ENCODE results near the gene VPS13A.
A peak's percentile ranks its signal among the peaks of the same experiment; 100 is the strongest.
"Not testable (repeated sequence)": the region's sequence is repeated elsewhere in the genome, so short reads cannot be mapped to it uniquely, and the experiment has no call there.

The VPS13A gene

GRCh38 chr9:77438653-77439052 lies 261.3 kb downstream of the VPS13A start:
- no peaks in the 10 kb centered on the region for H3K9me3 Mint-ChIP-seq
- no peaks in the 10 kb centered on the region for H3K36me3 Mint-ChIP-seq (ENCODE audit: low read depth)
- no peak overlapping the region for H3K4me3 Mint-ChIP-seq
- H3K27ac Mint-ChIP-seq = no peak overlapping the region
- peaks cover 3% of the 10 kb centered on the region for H3K4me1 Mint-ChIP-seq (ENCODE audit: low read depth)
- H3K27me3 Mint-ChIP-seq = no peaks in the 10 kb centered on the region

- no peak overlapping the region for H3K4me3 Mint-ChIP-seq
- H3K36me3 Mint-ChIP-seq (ENCODE audit: low read depth) = no peaks in the 10 kb centered on the region
- no peaks in the 10 kb centered on the region for H3K9me3 Mint-ChIP-seq
Measured at GRCh38 chr9:77440057-77440456, 262.7 kb downstream of the VPS13A start.

GRCh38 chr9:77441124-77441523 lies 263.8 kb downstream of the VPS13A start:
- H3K27me3 Mint-ChIP-seq, H3K4me3 Mint-ChIP-seq, H3K9me3 Mint-ChIP-seq: not testable (repeated sequence)

More at GRCh38 chr9:77440057-77440456, 262.7 kb downstream of the VPS13A start:
- no peaks in the 10 kb centered on the region for H3K27me3 Mint-ChIP-seq
- no peaks in the 10 kb centered on the region for H3K4me1 Mint-ChIP-seq (ENCODE audit: low read depth)
- no peak overlapping the region for H3K27ac Mint-ChIP-seq

GRCh38 chr9:77442436-77442835 lies 265.1 kb downstream of the VPS13A start:
- H3K4me3 Mint-ChIP-seq = no peak overlapping the region
- no peak overlapping the region for H3K27ac Mint-ChIP-seq
- H3K27me3 Mint-ChIP-seq = no peaks in the 10 kb centered on the region
- no peaks in the 10 kb centered on the region for H3K36me3 Mint-ChIP-seq (ENCODE audit: low read depth)
- peaks cover 4% of the 10 kb centered on the region for H3K9me3 Mint-ChIP-seq
- no peaks in the 10 kb centered on the region for H3K4me1 Mint-ChIP-seq (ENCODE audit: low read depth)

More at GRCh38 chr9:77441124-77441523, 263.8 kb downstream of the VPS13A start:
- not testable (repeated sequence) for H3K4me1 Mint-ChIP-seq (ENCODE audit: low read depth); H3K27ac Mint-ChIP-seq; H3K36me3 Mint-ChIP-seq (ENCODE audit: low read depth)

- Mint-ChIP-seq H3K27me3 (no peaks in the 10 kb centered on the region), H3K9me3 (peaks cover 10% of the 10 kb centered on the region), H3K27ac (no peak overlapping the region), H3K4me3 (no peak overlapping the region), H3K36me3 (ENCODE audit: low read depth) (no peaks in the 10 kb centered on the region), H3K4me1 (ENCODE audit: low read depth) (no peaks in the 10 kb centered on the region)
Measured at GRCh38 chr9:77447646-77448045, 270.3 kb downstream of the VPS13A start.

GRCh38 chr9:77449240-77450084 lies 272.1 kb downstream of the VPS13A start:
- Mint-ChIP-seq H3K4me3 (no peak overlapping the region), H3K27me3 (no peaks in the 10 kb centered on the region), H3K9me3 (peaks cover 10% of the 10 kb centered on the region), H3K4me1 (ENCODE audit: low read depth) (peaks cover 6% of the 10 kb centered on the region), H3K27ac (no peak overlapping the region), H3K36me3 (ENCODE audit: low read depth) (no peaks in the 10 kb centered on the region)

GRCh38 chr9:77450085-77450475 lies 272.7 kb downstream of the VPS13A start:
- Mint-ChIP-seq H3K9me3 (peaks cover 10% of the 10 kb centered on the region), H3K4me1 (ENCODE audit: low read depth) (peaks cover 6% of the 10 kb centered on the region), H3K27me3 (no peaks in the 10 kb centered on the region), H3K4me3 (no peak overlapping the region), H3K36me3 (ENCODE audit: low read depth) (no peaks in the 10 kb centered on the region), H3K27ac (no peak overlapping the region)

- Mint-ChIP-seq H3K27ac (no peak overlapping the region), H3K4me1 (ENCODE audit: low read depth) (peaks cover 6% of the 10 kb centered on the region), H3K27me3 (no peaks in the 10 kb centered on the region), H3K9me3 (peaks cover 10% of the 10 kb centered on the region), H3K36me3 (ENCODE audit: low read depth) (no peaks in the 10 kb centered on the region), H3K4me3 (no peak overlapping the region)
Measured at GRCh38 chr9:77451507-77451906, 274.2 kb downstream of the VPS13A start.

- Mint-ChIP-seq H3K4me3 (peak overlapping the region; percentile 69), H3K27ac (no peak overlapping the region), H3K9me3 (no peaks in the 10 kb centered on the region), H3K36me3 (ENCODE audit: low read depth) (no peaks in the 10 kb centered on the region), H3K4me1 (ENCODE audit: low read depth) (peaks cover 6% of the 10 kb centered on the region), H3K27me3 (no peaks in the 10 kb centered on the region)
Measured at GRCh38 chr9:77453825-77454647, 276.7 kb downstream of the VPS13A start.

GRCh38 chr9:77454663-77455062 lies 277.3 kb downstream of the VPS13A start:
- Mint-ChIP-seq H3K27me3 (no peaks in the 10 kb centered on the region), H3K4me3 (no peak overlapping the region), H3K4me1 (ENCODE audit: low read depth) (peaks cover 6% of the 10 kb centered on the region), H3K36me3 (ENCODE audit: low read depth) (no peaks in the 10 kb centered on the region), H3K9me3 (no peaks in the 10 kb centered on the region), H3K27ac (no peak overlapping the region)

- Mint-ChIP-seq H3K27me3 (no peaks in the 10 kb centered on the region), H3K27ac (no peak overlapping the region), H3K4me1 (ENCODE audit: low read depth) (peaks cover 6% of the 10 kb centered on the region), H3K36me3 (ENCODE audit: low read depth) (no peaks in the 10 kb centered on the region), H3K4me3 (no peak overlapping the region), H3K9me3 (no peaks in the 10 kb centered on the region)
Measured at GRCh38 chr9:77455312-77455927, 278.1 kb downstream of the VPS13A start.

- no peaks in the 10 kb centered on the region for H3K27me3 Mint-ChIP-seq
- H3K4me3 Mint-ChIP-seq = no peak overlapping the region
- no peak overlapping the region for H3K27ac Mint-ChIP-seq
Measured at GRCh38 chr9:77456829-77457437, 279.6 kb downstream of the VPS13A start.

GRCh38 chr9:77457916-77458592 lies 280.7 kb downstream of the VPS13A start:
- Mint-ChIP-seq H3K9me3 (no peaks in the 10 kb centered on the region), H3K4me3 (no peak overlapping the region), H3K36me3 (ENCODE audit: low read depth) (no peaks in the 10 kb centered on the region), H3K4me1 (ENCODE audit: low read depth) (peaks cover 6% of the 10 kb centered on the region), H3K27me3 (no peaks in the 10 kb centered on the region), H3K27ac (no peak overlapping the region)

More at GRCh38 chr9:77456829-77457437, 279.6 kb downstream of the VPS13A start:
- Mint-ChIP-seq H3K36me3 (ENCODE audit: low read depth) (no peaks in the 10 kb centered on the region), H3K4me1 (ENCODE audit: low read depth) (peaks cover 6% of the 10 kb centered on the region), H3K9me3 (no peaks in the 10 kb centered on the region)

- H3K36me3 Mint-ChIP-seq (ENCODE audit: low read depth) = no peaks in the 10 kb centered on the region
- no peaks in the 10 kb centered on the region for H3K9me3 Mint-ChIP-seq
- no peak overlapping the region for H3K4me3 Mint-ChIP-seq
- H3K4me1 Mint-ChIP-seq (ENCODE audit: low read depth) = no peaks in the 10 kb centered on the region
- no peak overlapping the region for H3K27ac Mint-ChIP-seq
- H3K27me3 Mint-ChIP-seq = peaks cover 6% of the 10 kb centered on the region
Measured at GRCh38 chr9:77460938-77461337, 283.6 kb downstream of the VPS13A start.

All from stimulated activated naive CD8-positive, alpha-beta T cell treated with anti-CD3 and anti-CD28 coated beads, Interleukin-15, Interleukin-2, amounts not matched to agents 100 ng/mL and 50 ng/mL, for 24 hours (primary cell).